Measurements from ENCODE around the gene LAIR1.

GRCh38 chr19:54335164-54335563, 29.6 kb downstream of the LAIR1 start:
- TF ChIP-seq ZNF274 (IDR thresholded peaks at IDR 0.05; ENCODE audit: low read depth, low read length) (no peak), YY1 (IDR thresholded peaks at IDR 0.05; ENCODE audit: insufficient read depth, insufficient read length) (no peak)

All from NT2/D1 (cell line).